ENCODE results near the gene GAS6. TPM values are rescaled to one million over a fixed set of nuclear protein-coding genes. Genes with fewer than 3 reads are reported as not detected.

GAS6 gene
- total RNA-seq, 6 donors from 2014 or later: 129 to 299 (median 180) TPM

- Histone ChIP-seq H3K9me3 (no peaks in the 10 kb centered on the region), H3K27ac (no peak overlapping the region), H3K27me3 (no peaks in the 10 kb centered on the region), H3K36me3 (no peaks in the 10 kb centered on the region), H3K4me3 (no peak overlapping the region), H3K4me1 (peaks cover 0 to 9% (median 5%) of the 10 kb centered on the region in 4 donors)
- no peak for ATAC-seq (ENCODE audit: low FRiP score in 2 of 2)
- 87 to 93% methylated on average over 4 of the region's 4 CpGs for WGBS, 2 donors
- no peak for TF ChIP-seq CTCF (IDR thresholded peaks at IDR 0.05)
- no peak for TF ChIP-seq EP300 (IDR thresholded peaks at IDR 0.05)
- TF ChIP-seq POLR2A (IDR thresholded peaks at IDR 0.05): no peak
- no peak for TF ChIP-seq POLR2AphosphoS5 (IDR thresholded peaks at IDR 0.05)
- DNase-seq: no peak
Observed at GRCh38 chr13:113889467-113889866, 25.6 kb upstream of the GAS6 start.

- Histone ChIP-seq H3K36me3 (no peaks in the 10 kb centered on the region), H3K27ac (no peak overlapping the region), H3K4me3 (no peak overlapping the region), H3K4me1 (peaks cover 0 to 9% (median 6%) of the 10 kb centered on the region in 4 donors), H3K27me3 (no peaks in the 10 kb centered on the region), H3K9me3 (no peaks in the 10 kb centered on the region)
- ATAC-seq (ENCODE audit: low FRiP score in 2 of 2): no peak
- 89 to 90% methylated on average over 4 of the region's 4 CpGs for WGBS, 2 donors
- TF ChIP-seq CTCF (IDR thresholded peaks at IDR 0.05) (no peak), POLR2AphosphoS5 (IDR thresholded peaks at IDR 0.05) (no peak), POLR2A (IDR thresholded peaks at IDR 0.05) (no peak), EP300 (IDR thresholded peaks at IDR 0.05) (no peak)
- DNase-seq: no peak
Observed at GRCh38 chr13:113888701-113889330, 24.9 kb upstream of the GAS6 start.

- H3K4me3 ChIP-seq: no peak overlapping the region
- no peaks in the 10 kb centered on the region for H3K27me3 ChIP-seq
- ATAC-seq (ENCODE audit: low FRiP score in 2 of 2) (no peak), DNase-seq (no peak)
- 77 to 85% methylated on average over 1 of the region's 1 CpG for WGBS, 2 donors
- H3K9me3 ChIP-seq: no peaks in the 10 kb centered on the region
- TF ChIP-seq CTCF (IDR thresholded peaks at IDR 0.05): no peak
- H3K4me1 ChIP-seq: peaks cover 9 to 18% (median 12%) of the 10 kb centered on the region in 4 donors
- no peaks in the 10 kb centered on the region for H3K36me3 ChIP-seq
- no peak overlapping the region for H3K27ac ChIP-seq
Observed at GRCh38 chr13:113887700-113888201, 23.9 kb upstream of the GAS6 start.

GRCh38 chr13:113886561-113887112, 22.8 kb upstream of the GAS6 start:
- Histone ChIP-seq H3K9me3 (no peaks in the 10 kb centered on the region), H3K4me3 (no peak overlapping the region), H3K27ac (no peak overlapping the region), H3K4me1 (peaks cover 16 to 28% (median 22%) of the 10 kb centered on the region in 4 donors), H3K27me3 (no peaks in the 10 kb centered on the region), H3K36me3 (no peaks in the 10 kb centered on the region)
- DNase-seq: no peak
- ATAC-seq (ENCODE audit: low FRiP score in 2 of 2): no peak
- TF ChIP-seq POLR2A (IDR thresholded peaks at IDR 0.05) (no peak), EP300 (IDR thresholded peaks at IDR 0.05) (no peak), POLR2AphosphoS5 (IDR thresholded peaks at IDR 0.05) (no peak), CTCF (IDR thresholded peaks at IDR 0.05) (no peak)
- WGBS, 2 donors: 89 to 91% methylated on average over 7 to 14 of the region's 14 CpGs

- ATAC-seq (ENCODE audit: low FRiP score in 2 of 2) (no peak), DNase-seq (no peak)
- H3K4me3 ChIP-seq: no peak overlapping the region
- H3K9me3 ChIP-seq: no peaks in the 10 kb centered on the region
- WGBS, 2 donors: 98 to 100% methylated on average over 6 to 7 of the region's 7 CpGs
- no peaks in the 10 kb centered on the region for H3K36me3 ChIP-seq
- TF ChIP-seq EP300 (IDR thresholded peaks at IDR 0.05) (no peak), POLR2A (IDR thresholded peaks at IDR 0.05) (no peak), POLR2AphosphoS5 (IDR thresholded peaks at IDR 0.05) (no peak), CTCF (IDR thresholded peaks at IDR 0.05) (no peak)
- peaks cover 27 to 41% (median 37%) of the 10 kb centered on the region in 4 donors for H3K4me1 ChIP-seq
- no peak overlapping the region for H3K27ac ChIP-seq
- H3K27me3 ChIP-seq: no peaks in the 10 kb centered on the region
Observed at GRCh38 chr13:113884821-113885220, 20.9 kb upstream of the GAS6 start.

Measured in upper lobe of left lung (tissue), 6 donors.